Measurements from ENCODE around the gene ATXN7.

GRCh38 chr3:63979093-63979885 lies 115.6 kb downstream of the ATXN7 start:
- no peak for TF ChIP-seq CTCF (conservative IDR thresholded peaks at IDR 0.05 in 1 of 2, IDR thresholded peaks at IDR 0.05 in 1 of 2; ENCODE audit: low read depth in 1 of 2, low read length in 2 of 2)
- no peak for TF ChIP-seq EZH2 (IDR thresholded peaks at IDR 0.05; ENCODE audit: low read length, missing control alignments)

Data from fibroblast of lung (primary cell).